Measurements from ENCODE around the gene ACR.

DNA sequence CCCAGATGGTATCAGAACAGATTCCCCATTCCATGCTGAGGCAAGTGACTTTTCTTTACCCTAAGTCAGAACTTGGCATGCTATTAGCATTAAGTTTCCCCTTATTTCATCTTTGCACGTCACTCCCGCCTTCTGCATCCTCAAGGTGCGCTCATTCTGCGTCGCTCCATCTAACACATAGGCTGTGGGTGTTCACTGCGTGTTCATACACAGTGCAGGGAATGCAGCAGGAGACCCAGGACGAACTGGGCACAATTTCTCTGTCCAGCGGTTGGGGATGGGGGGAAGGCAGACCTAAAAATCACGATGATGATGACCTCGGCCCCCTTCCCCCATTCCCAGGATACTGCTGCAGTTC lies 19.7 kb upstream of the ACR start:
- TF ChIP-seq, protein P1, sequence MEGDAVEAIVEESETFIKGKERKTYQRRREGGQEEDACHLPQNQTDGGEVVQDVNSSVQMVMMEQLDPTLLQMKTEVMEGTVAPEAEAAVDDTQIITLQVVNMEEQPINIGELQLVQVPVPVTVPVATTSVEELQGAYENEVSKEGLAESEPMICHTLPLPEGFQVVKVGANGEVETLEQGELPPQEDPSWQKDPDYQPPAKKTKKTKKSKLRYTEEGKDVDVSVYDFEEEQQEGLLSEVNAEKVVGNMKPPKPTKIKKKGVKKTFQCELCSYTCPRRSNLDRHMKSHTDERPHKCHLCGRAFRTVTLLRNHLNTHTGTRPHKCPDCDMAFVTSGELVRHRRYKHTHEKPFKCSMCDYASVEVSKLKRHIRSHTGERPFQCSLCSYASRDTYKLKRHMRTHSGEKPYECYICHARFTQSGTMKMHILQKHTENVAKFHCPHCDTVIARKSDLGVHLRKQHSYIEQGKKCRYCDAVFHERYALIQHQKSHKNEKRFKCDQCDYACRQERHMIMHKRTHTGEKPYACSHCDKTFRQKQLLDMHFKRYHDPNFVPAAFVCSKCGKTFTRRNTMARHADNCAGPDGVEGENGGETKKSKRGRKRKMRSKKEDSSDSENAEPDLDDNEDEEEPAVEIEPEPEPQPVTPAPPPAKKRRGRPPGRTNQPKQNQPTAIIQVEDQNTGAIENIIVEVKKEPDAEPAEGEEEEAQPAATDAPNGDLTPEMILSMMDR (conservative IDR thresholded peaks at IDR 0.05; ENCODE audit: low read depth in 2 of 2), result no peak
- TF ChIP-seq POLR2AphosphoS5 (IDR thresholded peaks at IDR 0.05; ENCODE audit: low read depth) (no peak), CREB1 (CRISPR knock-in tag; IDR thresholded peaks at IDR 0.05; ENCODE audit: low read depth) (no peak), STAT1 (IDR thresholded peaks at IDR 0.05; ENCODE audit: unreplicated experiment) (no peak), ZNF114 (CRISPR knock-in tag; IDR thresholded peaks at IDR 0.05) (no peak), NANOG (IDR thresholded peaks at IDR 0.05; ENCODE audit: borderline replicate concordance) (no peak), EZH2phosphoT487 (IDR thresholded peaks at IDR 0.05; ENCODE audit: unreplicated experiment) (no peak), EZH2 (IDR thresholded peaks at IDR 0.05; ENCODE audit: low read depth, unreplicated experiment) (no peak), ZNF331 (CRISPR knock-in tag; IDR thresholded peaks at IDR 0.05; ENCODE audit: low read depth) (no peak), JUNB (IDR thresholded peaks at IDR 0.05; ENCODE audit: unreplicated experiment) (no peak)
- TF ChIP-seq, protein P2, sequence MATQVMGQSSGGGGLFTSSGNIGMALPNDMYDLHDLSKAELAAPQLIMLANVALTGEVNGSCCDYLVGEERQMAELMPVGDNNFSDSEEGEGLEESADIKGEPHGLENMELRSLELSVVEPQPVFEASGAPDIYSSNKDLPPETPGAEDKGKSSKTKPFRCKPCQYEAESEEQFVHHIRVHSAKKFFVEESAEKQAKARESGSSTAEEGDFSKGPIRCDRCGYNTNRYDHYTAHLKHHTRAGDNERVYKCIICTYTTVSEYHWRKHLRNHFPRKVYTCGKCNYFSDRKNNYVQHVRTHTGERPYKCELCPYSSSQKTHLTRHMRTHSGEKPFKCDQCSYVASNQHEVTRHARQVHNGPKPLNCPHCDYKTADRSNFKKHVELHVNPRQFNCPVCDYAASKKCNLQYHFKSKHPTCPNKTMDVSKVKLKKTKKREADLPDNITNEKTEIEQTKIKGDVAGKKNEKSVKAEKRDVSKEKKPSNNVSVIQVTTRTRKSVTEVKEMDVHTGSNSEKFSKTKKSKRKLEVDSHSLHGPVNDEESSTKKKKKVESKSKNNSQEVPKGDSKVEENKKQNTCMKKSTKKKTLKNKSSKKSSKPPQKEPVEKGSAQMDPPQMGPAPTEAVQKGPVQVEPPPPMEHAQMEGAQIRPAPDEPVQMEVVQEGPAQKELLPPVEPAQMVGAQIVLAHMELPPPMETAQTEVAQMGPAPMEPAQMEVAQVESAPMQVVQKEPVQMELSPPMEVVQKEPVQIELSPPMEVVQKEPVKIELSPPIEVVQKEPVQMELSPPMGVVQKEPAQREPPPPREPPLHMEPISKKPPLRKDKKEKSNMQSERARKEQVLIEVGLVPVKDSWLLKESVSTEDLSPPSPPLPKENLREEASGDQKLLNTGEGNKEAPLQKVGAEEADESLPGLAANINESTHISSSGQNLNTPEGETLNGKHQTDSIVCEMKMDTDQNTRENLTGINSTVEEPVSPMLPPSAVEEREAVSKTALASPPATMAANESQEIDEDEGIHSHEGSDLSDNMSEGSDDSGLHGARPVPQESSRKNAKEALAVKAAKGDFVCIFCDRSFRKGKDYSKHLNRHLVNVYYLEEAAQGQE (IDR thresholded peaks at IDR 0.05; ENCODE audit: unreplicated experiment), result no peak
- TF ChIP-seq, protein P3, sequence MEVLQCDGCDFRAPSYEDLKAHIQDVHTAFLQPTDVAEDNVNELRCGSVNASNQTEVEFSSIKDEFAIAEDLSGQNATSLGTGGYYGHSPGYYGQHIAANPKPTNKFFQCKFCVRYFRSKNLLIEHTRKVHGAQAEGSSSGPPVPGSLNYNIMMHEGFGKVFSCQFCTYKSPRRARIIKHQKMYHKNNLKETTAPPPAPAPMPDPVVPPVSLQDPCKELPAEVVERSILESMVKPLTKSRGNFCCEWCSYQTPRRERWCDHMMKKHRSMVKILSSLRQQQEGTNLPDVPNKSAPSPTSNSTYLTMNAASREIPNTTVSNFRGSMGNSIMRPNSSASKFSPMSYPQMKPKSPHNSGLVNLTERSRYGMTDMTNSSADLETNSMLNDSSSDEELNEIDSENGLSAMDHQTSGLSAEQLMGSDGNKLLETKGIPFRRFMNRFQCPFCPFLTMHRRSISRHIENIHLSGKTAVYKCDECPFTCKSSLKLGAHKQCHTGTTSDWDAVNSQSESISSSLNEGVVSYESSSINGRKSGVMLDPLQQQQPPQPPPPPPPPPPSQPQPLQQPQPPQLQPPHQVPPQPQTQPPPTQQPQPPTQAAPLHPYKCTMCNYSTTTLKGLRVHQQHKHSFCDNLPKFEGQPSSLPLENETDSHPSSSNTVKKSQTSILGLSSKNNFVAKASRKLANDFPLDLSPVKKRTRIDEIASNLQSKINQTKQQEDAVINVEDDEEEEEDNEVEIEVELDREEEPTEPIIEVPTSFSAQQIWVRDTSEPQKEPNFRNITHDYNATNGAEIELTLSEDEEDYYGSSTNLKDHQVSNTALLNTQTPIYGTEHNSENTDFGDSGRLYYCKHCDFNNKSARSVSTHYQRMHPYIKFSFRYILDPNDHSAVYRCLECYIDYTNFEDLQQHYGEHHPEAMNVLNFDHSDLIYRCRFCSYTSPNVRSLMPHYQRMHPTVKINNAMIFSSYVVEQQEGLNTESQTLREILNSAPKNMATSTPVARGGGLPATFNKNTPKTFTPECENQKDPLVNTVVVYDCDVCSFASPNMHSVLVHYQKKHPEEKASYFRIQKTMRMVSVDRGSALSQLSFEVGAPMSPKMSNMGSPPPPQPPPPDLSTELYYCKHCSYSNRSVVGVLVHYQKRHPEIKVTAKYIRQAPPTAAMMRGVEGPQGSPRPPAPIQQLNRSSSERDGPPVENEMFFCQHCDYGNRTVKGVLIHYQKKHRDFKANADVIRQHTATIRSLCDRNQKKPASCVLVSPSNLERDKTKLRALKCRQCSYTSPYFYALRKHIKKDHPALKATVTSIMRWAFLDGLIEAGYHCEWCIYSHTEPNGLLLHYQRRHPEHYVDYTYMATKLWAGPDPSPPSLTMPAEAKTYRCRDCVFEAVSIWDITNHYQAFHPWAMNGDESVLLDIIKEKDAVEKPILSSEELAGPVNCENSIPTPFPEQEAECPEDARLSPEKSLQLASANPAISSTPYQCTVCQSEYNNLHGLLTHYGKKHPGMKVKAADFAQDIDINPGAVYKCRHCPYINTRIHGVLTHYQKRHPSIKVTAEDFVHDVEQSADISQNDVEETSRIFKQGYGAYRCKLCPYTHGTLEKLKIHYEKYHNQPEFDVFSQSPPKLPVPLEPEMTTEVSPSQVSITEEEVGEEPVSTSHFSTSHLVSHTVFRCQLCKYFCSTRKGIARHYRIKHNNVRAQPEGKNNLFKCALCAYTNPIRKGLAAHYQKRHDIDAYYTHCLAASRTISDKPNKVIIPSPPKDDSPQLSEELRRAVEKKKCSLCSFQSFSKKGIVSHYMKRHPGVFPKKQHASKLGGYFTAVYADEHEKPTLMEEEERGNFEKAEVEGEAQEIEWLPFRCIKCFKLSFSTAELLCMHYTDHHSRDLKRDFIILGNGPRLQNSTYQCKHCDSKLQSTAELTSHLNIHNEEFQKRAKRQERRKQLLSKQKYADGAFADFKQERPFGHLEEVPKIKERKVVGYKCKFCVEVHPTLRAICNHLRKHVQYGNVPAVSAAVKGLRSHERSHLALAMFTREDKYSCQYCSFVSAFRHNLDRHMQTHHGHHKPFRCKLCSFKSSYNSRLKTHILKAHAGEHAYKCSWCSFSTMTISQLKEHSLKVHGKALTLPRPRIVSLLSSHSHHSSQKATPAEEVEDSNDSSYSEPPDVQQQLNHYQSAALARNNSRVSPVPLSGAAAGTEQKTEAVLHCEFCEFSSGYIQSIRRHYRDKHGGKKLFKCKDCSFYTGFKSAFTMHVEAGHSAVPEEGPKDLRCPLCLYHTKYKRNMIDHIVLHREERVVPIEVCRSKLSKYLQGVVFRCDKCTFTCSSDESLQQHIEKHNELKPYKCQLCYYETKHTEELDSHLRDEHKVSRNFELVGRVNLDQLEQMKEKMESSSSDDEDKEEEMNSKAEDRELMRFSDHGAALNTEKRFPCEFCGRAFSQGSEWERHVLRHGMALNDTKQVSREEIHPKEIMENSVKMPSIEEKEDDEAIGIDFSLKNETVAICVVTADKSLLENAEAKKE (CRISPR knock-in tag; IDR thresholded peaks at IDR 0.05), result no peak
